Stomach smooth muscle (tissue), 2 donors: ENCODE measurements around the gene LPIN1.

Experiments used
- H3K27ac ChIP-seq: one replicate; pipeline ENCODE4 v1.7.0; 2013; ENCODE audit warnings: mild to moderate bottlenecking, low read length, inconsistent platforms
- H3K27me3 ChIP-seq, 2 donors: one replicate each; pipeline ENCODE4 v1.7.0; 2013; ENCODE audit warnings: low read length in 2 of 2; ENCODE audit not compliant: insufficient read depth in 2 of 2, control insufficient read depth in 1 of 2
- H3K36me3 ChIP-seq, 2 donors: one replicate each; pipeline ENCODE4 v1.7.0; 2013; ENCODE audit warnings: low read length in 2 of 2; ENCODE audit not compliant: control insufficient read depth in 2 of 2, insufficient read depth in 2 of 2
- H3K4me1 ChIP-seq: one replicate; pipeline ENCODE4 v1.7.0; 2013; ENCODE audit warnings: low read length; ENCODE audit not compliant: control insufficient read depth, insufficient read depth
- H3K4me3 ChIP-seq, 2 donors: one replicate each; pipeline ENCODE4 v1.7.0; 2013; ENCODE audit warnings: low read length in 2 of 2
- H3K9ac ChIP-seq, 2 donors: one replicate each; pipeline ENCODE4 v1.7.0; 2013; ENCODE audit warnings: low read length in 2 of 2, mild to moderate bottlenecking in 1 of 2
- H3K9me3 ChIP-seq, 2 donors: one replicate each; pipeline ENCODE4 v1.7.0; 2013; ENCODE audit warnings: low read length in 2 of 2; ENCODE audit not compliant: control insufficient read depth in 2 of 2
- donor health status: healthy.
- donor health status: Pancreatic carcinoma.

LPIN1 gene, protein sequence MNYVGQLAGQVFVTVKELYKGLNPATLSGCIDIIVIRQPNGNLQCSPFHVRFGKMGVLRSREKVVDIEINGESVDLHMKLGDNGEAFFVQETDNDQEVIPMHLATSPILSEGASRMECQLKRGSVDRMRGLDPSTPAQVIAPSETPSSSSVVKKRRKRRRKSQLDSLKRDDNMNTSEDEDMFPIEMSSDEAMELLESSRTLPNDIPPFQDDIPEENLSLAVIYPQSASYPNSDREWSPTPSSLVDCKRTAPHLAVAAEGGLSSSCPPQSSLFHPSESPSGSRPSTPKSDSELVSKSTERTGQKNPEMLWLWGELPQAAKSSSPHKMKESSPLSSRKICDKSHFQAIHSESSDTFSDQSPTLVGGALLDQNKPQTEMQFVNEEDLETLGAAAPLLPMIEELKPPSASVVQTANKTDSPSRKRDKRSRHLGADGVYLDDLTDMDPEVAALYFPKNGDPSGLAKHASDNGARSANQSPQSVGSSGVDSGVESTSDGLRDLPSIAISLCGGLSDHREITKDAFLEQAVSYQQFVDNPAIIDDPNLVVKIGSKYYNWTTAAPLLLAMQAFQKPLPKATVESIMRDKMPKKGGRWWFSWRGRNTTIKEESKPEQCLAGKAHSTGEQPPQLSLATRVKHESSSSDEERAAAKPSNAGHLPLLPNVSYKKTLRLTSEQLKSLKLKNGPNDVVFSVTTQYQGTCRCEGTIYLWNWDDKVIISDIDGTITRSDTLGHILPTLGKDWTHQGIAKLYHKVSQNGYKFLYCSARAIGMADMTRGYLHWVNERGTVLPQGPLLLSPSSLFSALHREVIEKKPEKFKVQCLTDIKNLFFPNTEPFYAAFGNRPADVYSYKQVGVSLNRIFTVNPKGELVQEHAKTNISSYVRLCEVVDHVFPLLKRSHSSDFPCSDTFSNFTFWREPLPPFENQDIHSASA

GRCh38 chr2:11746376-11746806, at the start of gene LPIN1:
LPIN1 (plus strand) TSS chr2:11746632; CDS start chr2:11765542, 18,910 bp downstream.
- Histone ChIP-seq H3K27me3 (no peaks in the 10 kb centered on the region), H3K27ac (peak within 1 kb of the TSS; percentile 70), H3K4me3 (peak within 1 kb of the TSS; percentile 91 to 93), H3K9ac (peak within 1 kb of the TSS; percentile 88 to 90), H3K9me3 (no peaks in the 10 kb centered on the region), H3K36me3 (no peaks in the 10 kb centered on the region), H3K4me1 (peaks cover 45% of the 10 kb centered on the region)

DNA sequence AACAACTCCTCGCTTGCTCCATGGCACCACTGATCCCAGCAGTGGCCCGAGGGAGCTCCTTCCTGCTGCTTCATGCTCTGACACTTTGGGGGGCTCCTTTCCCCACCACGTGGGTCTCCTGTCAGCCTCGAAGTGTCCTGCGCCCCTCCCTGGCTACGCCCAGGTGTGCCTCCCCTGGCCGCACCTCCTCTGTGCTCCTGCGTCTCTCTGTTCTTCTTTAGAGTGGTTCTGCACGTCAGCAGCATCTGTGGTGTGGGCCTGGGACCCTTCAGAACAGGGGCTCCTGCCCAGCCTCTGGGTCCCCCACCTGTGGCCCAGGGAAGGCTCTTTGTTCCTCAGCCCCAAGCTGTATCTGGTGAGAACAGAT, 49.7 kb upstream of the LPIN1 start:
- Histone ChIP-seq H3K4me3 (no peak overlapping the region), H3K4me1 (peaks cover 19% of the 10 kb centered on the region), H3K27ac (peak overlapping the region; percentile 18), H3K9me3 (no peaks in the 10 kb centered on the region), H3K27me3 (no peaks in the 10 kb centered on the region), H3K9ac (no peak overlapping the region), H3K36me3 (no peaks in the 10 kb centered on the region)

- Histone ChIP-seq H3K4me1 (peaks cover 19% of the 10 kb centered on the region), H3K27me3 (no peaks in the 10 kb centered on the region), H3K9me3 (no peaks in the 10 kb centered on the region), H3K27ac (peak overlapping the region; percentile 18), H3K4me3 (peak overlapping the region in 1 of 2 donors; percentile 3), H3K36me3 (no peaks in the 10 kb centered on the region), H3K9ac (no peak overlapping the region)
These were observed 49.1 kb upstream of the LPIN1 start for GRCh38 chr2:11697103-11697871.

DNA sequence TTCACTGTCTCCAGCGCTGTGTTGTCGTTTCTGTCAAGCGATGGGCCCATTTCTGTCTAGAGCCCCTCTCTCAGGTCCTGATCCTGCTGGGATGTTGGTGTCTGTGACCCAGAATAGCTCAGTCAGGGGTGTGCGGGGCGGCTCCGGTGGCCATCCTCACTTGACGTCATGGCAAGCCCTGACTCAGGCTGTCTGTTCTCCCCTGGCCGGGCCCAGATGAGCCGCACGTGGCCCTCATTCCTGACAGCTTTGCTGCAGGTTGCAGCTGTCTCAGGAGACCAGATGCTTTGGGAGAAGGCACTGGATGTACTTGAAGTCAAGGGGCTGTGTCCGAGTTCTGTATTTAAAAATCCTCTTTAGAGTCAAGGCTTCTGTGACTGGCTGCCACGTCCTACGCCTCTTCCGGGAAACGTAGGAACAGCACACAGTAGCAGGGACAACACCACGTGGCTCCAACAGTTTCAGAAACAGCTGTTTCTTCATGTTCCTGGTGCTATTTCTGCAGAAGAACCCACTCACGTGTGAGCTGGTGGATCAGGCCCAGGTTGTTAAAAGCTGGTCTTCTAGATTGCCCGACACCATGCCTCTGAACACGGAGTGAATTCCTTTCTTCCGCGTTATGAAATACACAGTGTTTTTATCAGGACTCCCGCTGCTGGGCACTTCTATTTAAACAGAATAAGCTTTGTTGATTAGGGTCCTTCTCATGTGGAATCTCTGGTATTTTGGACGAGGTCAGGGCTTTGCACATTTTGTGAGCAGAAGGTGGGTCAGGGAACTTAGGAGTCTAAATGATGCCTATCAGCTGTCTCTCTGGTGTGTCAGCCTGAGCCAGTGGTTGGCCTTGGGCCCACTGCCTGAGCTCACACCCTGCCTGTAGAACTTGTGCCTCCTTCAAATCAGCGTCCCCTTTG, 48.2 kb upstream of the LPIN1 start:
- peak overlapping the region; percentile 18 for H3K27ac ChIP-seq
- peaks cover 16% of the 10 kb centered on the region for H3K4me1 ChIP-seq
- H3K9me3 ChIP-seq = no peaks in the 10 kb centered on the region
- no peaks in the 10 kb centered on the region for H3K27me3 ChIP-seq
- no peaks in the 10 kb centered on the region for H3K36me3 ChIP-seq
- no peak overlapping the region for H3K9ac ChIP-seq
- H3K4me3 ChIP-seq = no peak overlapping the region

GRCh38 chr2:11699686-11700670, 46.5 kb upstream of the LPIN1 start:
- Histone ChIP-seq H3K27me3 (no peaks in the 10 kb centered on the region), H3K9me3 (no peaks in the 10 kb centered on the region), H3K9ac (no peak overlapping the region), H3K36me3 (no peaks in the 10 kb centered on the region), H3K4me1 (peaks cover 14% of the 10 kb centered on the region), H3K27ac (no peak overlapping the region), H3K4me3 (no peak overlapping the region)

DNA sequence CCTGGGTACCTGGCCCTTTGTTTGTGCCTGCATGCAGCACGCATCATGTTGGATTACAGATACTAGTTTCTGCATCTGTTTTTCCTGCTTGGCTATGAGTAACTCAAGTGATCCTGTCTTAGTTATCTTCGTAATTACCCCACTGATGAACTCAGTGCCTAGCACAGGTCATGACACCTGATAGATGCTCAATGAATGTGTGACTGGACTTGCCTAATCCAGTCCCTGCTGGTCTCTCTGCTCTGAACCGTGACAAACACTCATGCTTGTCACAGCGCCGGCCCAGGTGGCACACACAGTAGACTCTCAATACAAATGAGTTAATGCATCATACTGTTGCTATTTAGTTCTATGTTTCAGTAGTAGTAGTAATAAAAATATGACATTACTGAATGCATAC, 45.2 kb upstream of the LPIN1 start:
- H3K9me3 ChIP-seq = no peaks in the 10 kb centered on the region
- no peak overlapping the region for H3K27ac ChIP-seq
- H3K9ac ChIP-seq = no peak overlapping the region
- H3K36me3 ChIP-seq = no peaks in the 10 kb centered on the region
- no peaks in the 10 kb centered on the region for H3K27me3 ChIP-seq
- no peak overlapping the region for H3K4me3 ChIP-seq
- peaks cover 14% of the 10 kb centered on the region for H3K4me1 ChIP-seq

DNA sequence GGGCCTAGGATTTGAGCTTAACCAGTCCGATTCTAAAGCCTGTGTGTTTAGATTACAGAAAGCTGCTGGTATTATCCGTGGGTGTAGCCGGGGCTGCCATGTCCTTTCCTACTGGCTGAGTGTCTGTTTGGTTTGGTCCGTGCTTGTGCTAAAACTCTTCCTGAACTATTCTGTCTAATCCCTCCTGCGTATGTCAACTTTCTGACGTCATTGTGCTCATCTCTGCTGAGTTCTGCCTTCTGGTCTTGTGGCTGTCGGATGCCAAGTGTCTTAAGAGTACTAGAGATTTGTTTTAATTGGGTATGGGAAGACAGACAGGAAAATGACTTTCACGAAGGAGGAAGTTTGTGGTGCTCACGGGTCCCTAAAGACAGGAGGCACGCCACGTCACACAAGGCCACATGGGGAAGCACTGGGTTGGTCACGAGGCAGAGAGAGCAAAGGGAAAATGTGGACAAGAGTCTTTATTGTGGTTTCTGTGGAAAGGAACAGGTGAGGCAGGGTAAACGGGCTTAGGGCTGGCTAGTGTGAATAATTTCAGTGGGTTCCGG, 44.6 kb upstream of the LPIN1 start:
- no peaks in the 10 kb centered on the region for H3K36me3 ChIP-seq
- H3K4me1 ChIP-seq = peaks cover 11% of the 10 kb centered on the region
- no peak overlapping the region for H3K27ac ChIP-seq
- no peak overlapping the region for H3K4me3 ChIP-seq
- no peaks in the 10 kb centered on the region for H3K9me3 ChIP-seq
- no peak overlapping the region for H3K9ac ChIP-seq
- no peaks in the 10 kb centered on the region for H3K27me3 ChIP-seq

DNA sequence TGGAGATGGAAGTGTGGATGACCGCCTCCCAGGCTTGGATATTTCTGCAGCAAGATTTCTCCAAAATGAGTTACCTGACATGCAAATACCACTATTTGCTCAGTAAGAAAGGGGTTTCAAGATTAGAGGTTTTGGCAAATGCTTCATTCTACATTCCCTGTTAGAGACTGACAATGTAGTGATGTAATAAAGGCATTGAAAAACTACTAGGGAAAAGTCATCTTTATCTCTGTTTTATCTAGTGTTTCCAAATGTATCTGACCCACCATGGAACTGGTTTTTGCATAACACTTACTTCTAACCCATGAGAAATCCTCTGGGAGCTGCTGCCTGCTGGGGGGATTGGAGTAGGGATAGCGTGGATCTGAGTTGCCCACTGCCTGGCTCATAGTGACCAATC, 43.5 kb upstream of the LPIN1 start:
- Histone ChIP-seq H3K27me3 (no peaks in the 10 kb centered on the region), H3K4me3 (no peak overlapping the region), H3K9me3 (no peaks in the 10 kb centered on the region), H3K4me1 (peaks cover under 1% of the 10 kb centered on the region), H3K9ac (no peak overlapping the region), H3K36me3 (no peaks in the 10 kb centered on the region), H3K27ac (no peak overlapping the region)

DNA sequence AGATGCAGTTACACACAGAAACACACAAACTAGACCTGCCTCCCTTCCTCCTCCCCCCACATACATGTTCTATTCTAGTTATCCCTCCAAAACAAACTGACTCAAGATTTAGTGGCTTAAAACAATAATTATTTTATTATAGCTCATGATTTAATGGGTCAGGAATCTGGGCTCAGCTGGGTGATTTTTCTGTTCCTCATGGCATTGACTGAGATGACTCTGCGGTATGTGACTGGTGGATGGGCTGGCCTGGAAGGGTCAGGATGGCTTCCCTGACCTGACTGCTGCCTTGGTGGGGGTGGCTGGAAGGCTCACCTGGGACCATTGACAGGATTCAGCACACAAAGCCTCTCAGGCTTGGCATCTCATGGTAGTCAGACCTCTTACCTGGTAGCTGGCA, 42.7 kb upstream of the LPIN1 start:
- Histone ChIP-seq H3K9me3 (no peaks in the 10 kb centered on the region), H3K36me3 (no peaks in the 10 kb centered on the region), H3K27ac (no peak overlapping the region), H3K4me3 (no peak overlapping the region), H3K4me1 (no peaks in the 10 kb centered on the region), H3K9ac (no peak overlapping the region), H3K27me3 (no peaks in the 10 kb centered on the region)
